Suprapubic skin (tissue), 3 donors: ENCODE data around the gene TCF20.

Experiments used
- CTCF ChIP-seq, 2 donors: fragments of 200-600 bp in 1 of 2; fragments of 450-650 bp in 1 of 2; sonication (generic) in 1 of 2; IDR thresholded peaks; one replicate each; pipeline ENCODE4 v1.5.1; 2016 to 2019; ENCODE audit warnings: antibody characterized with exemption in 2 of 2, mild to moderate bottlenecking in 1 of 2, moderate library complexity in 1 of 2
- POLR2AphosphoS5 ChIP-seq, 3 donors: sonication (generic); formaldehyde crosslinking; IDR thresholded peaks; one replicate each; pipeline ENCODE4 v1.6.1; 2017; ENCODE audit warnings: antibody characterized with exemption in 3 of 3

- TF ChIP-seq POLR2AphosphoS5 (IDR thresholded peaks at IDR 0.05) (no peak), CTCF (IDR thresholded peaks at IDR 0.05) (no peak)
Observed at GRCh38 chr22:42281284-42281683, 10.8 kb upstream of the TCF20 start.
